Thymus (tissue), 11 donors: ENCODE data around the gene PAXX. TPM values are rescaled to one million over a fixed set of nuclear protein-coding genes. Genes with fewer than 3 reads are reported as not detected.
"Not testable (repeated sequence)": the region's sequence is repeated elsewhere in the genome, so short reads cannot be mapped to it uniquely, and the experiment has no call there.

ENCODE experiments used
- DNase-seq, 9 donors: peaks; one replicate each; pipeline ENCODE4 v3.0.0-alpha.2; 2013; ENCODE audit warnings: low spot score in 9 of 9, low read depth in 6 of 9, missing footprints in 1 of 9
- H3K27ac ChIP-seq, 2 donors: one replicate each; pipeline ENCODE4 v1.5.1; 2013; ENCODE audit warnings: control low read depth in 1 of 2, low read depth in 1 of 2, low read length in 1 of 2, mild to moderate bottlenecking in 1 of 2, moderate library complexity in 1 of 2
- H3K27me3 ChIP-seq, 2 donors: one replicate each; pipeline ENCODE4 v1.5.1; 2013; ENCODE audit warnings: low read length in 1 of 2; ENCODE audit not compliant: control insufficient read depth in 2 of 2, insufficient read depth in 1 of 2
- H3K36me3 ChIP-seq, 2 donors: one replicate each; pipeline ENCODE4 v1.5.1; 2013; ENCODE audit warnings: low read length in 1 of 2, mild to moderate bottlenecking in 1 of 2, moderate library complexity in 1 of 2; ENCODE audit not compliant: control insufficient read depth in 2 of 2, insufficient read depth in 2 of 2
- H3K4me1 ChIP-seq, 2 donors: one replicate each; pipeline ENCODE4 v1.5.1; 2013; ENCODE audit warnings: low read length in 2 of 2; ENCODE audit not compliant: control insufficient read depth in 2 of 2, insufficient read depth in 2 of 2
- H3K4me3 ChIP-seq, 2 donors: one replicate each; pipeline ENCODE4 v1.5.1; 2013; ENCODE audit warnings: low read length in 2 of 2, control low read depth in 1 of 2, mild to moderate bottlenecking in 1 of 2
- H3K9me3 ChIP-seq, 2 donors: one replicate each; pipeline ENCODE4 v1.5.1; 2013; ENCODE audit warnings: low read length in 1 of 2, mild to moderate bottlenecking in 1 of 2; ENCODE audit not compliant: control insufficient read depth in 2 of 2, insufficient read depth in 1 of 2
- WGBS: extraction: QIAGEN DNeasy Blood & Tissue Kit; methylation state at CpG from one replicate; pipeline ENCODE4 v1.1.7; 2013; 5-methylcytosine and 5-hydroxymethylcytosine counted together
- polyA plus RNA-seq: library from polyadenylated mRNA; stranded (reverse); fragments of 200-250 nt; gene quantifications from one replicate; pipeline ENCODE4 v1.2.3, GENCODE V29; 2013
- total RNA-seq: library from RNA; stranded (reverse); fragments of 120-200 nt; gene quantifications from one replicate; pipeline ENCODE4 v1.2.4, GENCODE V29; 2013
- donor health status: healthy.

Gene PAXX
- total and polyA plus RNA-seq, 2 donors, result 68.9 to 431 TPM

- Histone ChIP-seq H3K9me3 (peaks cover 0 to 15% of the 10 kb centered on the region in 2 donors), H3K27ac (no peak overlapping the region), H3K27me3 (peaks cover 10 to 24% of the 10 kb centered on the region in 2 donors), H3K4me1 (peaks cover 5 to 16% of the 10 kb centered on the region in 2 donors), H3K4me3 (no peak overlapping the region), H3K36me3 (no peaks in the 10 kb centered on the region)
- WGBS, result 96% methylated on average over 20 of the region's 20 CpGs
- DNase-seq, result no peak
These were observed 9.8 kb downstream of the PAXX start for GRCh38 chr9:137001857-137002645.

DNA sequence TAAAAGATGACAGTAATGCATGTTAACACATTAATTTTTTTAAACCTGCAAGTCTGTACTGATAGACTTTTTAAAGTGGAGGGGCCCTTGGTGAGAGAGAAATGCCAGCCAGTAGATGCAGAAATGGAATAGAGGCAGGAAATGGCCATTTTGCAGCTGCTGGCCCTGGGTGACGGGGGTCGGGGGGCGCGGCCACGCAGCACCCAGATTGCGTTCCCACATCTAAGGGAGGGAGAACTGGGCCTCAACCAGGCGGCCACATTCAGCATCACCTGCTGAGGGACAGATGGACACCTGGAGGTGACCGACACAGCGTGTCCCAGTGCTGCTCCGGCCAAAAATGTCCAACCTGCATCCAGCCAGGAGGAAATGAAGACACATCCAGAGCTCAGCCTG is 10.4 kb downstream of the PAXX start:
- DNase-seq, result no peak
- WGBS, result 94% methylated on average over 10 of the region's 10 CpGs
- H3K27ac ChIP-seq, result no peak overlapping the region
- peaks cover 7 to 18% of the 10 kb centered on the region in 2 donors for H3K27me3 ChIP-seq
- no peaks in the 10 kb centered on the region for H3K36me3 ChIP-seq
- peaks cover 0 to 9% of the 10 kb centered on the region in 2 donors for H3K9me3 ChIP-seq
- H3K4me3 ChIP-seq, result no peak overlapping the region
- H3K4me1 ChIP-seq, result peaks cover under 1 to 10% of the 10 kb centered on the region in 2 donors

GRCh38 chr9:137004285-137004684 is 12.1 kb downstream of the PAXX start:
- H3K4me3 ChIP-seq, H3K27ac ChIP-seq, H3K9me3 ChIP-seq, H3K4me1 ChIP-seq, H3K36me3 ChIP-seq, H3K27me3 ChIP-seq, DNase-seq: not testable (repeated sequence)
- WGBS, result 64% methylated on average over 17 of the region's 17 CpGs

- no peak for DNase-seq
- H3K27me3 ChIP-seq, result peaks cover 0 to 4% of the 10 kb centered on the region in 2 donors
- 60% methylated on average over 24 of the region's 24 CpGs for WGBS
- H3K4me3 ChIP-seq, result no peak overlapping the region
- H3K27ac ChIP-seq, result no peak overlapping the region
- peaks cover 0 to 5% of the 10 kb centered on the region in 2 donors for H3K9me3 ChIP-seq
- no peaks in the 10 kb centered on the region for H3K4me1 ChIP-seq
- H3K36me3 ChIP-seq, result peaks cover 0 to 6% of the 10 kb centered on the region in 2 donors
These were observed 14.1 kb downstream of the PAXX start for GRCh38 chr9:137006116-137007003.

DNA sequence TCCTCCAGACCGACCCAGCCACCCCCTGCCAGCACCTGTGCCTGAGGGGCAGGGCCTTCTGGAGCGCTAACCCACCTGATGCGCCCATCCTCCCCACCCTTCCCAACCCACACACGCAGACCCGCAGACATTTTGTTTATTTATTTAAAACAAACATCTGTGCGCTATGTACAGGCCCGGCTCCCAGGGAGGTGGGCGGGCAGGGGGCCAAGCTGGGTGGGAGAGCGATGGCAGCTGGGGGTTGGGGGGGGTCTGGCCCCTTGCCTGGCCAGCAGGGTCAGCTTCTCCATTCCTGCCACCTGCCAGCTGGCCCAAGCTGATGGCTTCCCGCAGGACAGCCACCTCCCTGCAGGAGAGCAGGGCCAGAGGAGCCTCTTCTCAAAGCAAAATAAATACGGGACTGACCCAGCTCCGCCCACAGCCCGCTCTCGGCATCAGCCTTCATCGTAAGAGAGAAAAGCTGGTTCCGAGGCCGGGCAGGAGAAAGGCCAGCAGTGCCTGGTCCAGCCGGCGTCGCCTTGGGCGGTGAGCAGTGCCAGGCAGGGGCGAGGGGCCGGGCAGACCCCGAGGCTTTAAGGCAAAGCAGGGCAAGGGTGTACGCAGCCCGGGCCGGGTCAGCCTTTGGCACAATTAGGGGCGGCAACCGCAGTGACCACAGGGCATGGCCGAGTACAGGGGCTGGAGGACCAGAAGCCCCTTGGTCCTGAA is 15.0 kb downstream of the PAXX start:
- H3K9me3 ChIP-seq, result peaks cover 0 to 5% of the 10 kb centered on the region in 2 donors
- H3K27me3 ChIP-seq, result peaks cover 0 to 4% of the 10 kb centered on the region in 2 donors
- H3K4me3 ChIP-seq, result no peak overlapping the region
- WGBS, result 95% methylated on average over 30 of the region's 30 CpGs
- DNase-seq, result no peak
- peaks cover 0 to 8% of the 10 kb centered on the region in 2 donors for H3K36me3 ChIP-seq
- no peak overlapping the region for H3K27ac ChIP-seq
- H3K4me1 ChIP-seq, result no peaks in the 10 kb centered on the region

DNA sequence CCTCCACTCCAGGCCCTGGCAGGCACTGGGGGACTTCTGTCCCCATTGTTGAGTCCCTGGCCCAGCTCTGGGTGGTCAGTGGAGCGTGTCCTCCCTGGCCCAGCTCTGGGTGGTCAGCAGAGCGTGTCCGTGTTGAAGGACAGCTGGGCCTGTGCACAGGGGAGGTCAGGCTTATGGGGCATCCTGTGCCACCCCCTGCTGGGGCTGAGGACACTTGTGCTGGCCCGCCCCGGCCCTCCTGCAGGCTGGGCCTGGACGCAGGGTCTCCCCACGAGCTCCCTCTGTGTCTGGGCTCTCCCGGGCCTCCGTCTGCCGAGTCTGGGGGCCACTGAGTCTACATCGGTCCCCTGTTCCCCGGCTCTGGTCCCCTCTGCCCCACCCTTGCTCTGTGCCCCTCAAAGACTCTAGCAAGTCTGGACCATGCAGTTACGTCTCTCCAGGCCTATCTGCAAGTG is 15.6 kb downstream of the PAXX start:
- no peak overlapping the region for H3K27ac ChIP-seq
- DNase-seq, result no peak
- peaks cover 0 to 5% of the 10 kb centered on the region in 2 donors for H3K9me3 ChIP-seq

DNA sequence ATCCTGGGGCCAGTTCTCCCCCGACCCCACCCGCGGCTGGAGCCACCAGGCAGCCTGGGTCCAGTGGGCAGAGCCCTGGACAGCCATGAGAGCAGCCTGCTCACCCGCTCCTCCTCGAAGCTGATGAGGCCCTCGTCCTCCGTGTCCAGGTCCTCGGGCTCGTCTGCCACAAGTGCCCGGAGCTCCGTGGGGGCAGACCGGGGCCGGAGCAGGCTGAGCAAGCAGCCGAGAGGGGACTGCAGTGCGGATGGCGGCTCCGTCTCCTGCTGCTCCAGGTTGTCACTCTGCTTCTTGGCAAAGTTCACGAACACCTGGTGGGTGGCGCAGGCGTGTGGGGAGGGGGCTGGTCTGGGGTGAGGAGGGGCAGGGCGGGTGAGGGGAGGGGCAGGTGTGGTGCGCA is 16.1 kb downstream of the PAXX start:
- no peak overlapping the region for H3K27ac ChIP-seq
- DNase-seq, result no peak
- peaks cover 0 to 5% of the 10 kb centered on the region in 2 donors for H3K9me3 ChIP-seq
- H3K36me3 ChIP-seq, result peaks cover 0 to 9% of the 10 kb centered on the region in 2 donors
- WGBS, result 86% methylated on average over 22 of the region's 22 CpGs
- H3K27me3 ChIP-seq, result no peaks in the 10 kb centered on the region
- no peaks in the 10 kb centered on the region for H3K4me1 ChIP-seq
- no peak overlapping the region for H3K4me3 ChIP-seq

More for the DNA sequence above, 15.6 kb downstream of the PAXX start:
- peaks cover 0 to 9% of the 10 kb centered on the region in 2 donors for H3K36me3 ChIP-seq
- 94% methylated on average over 13 of the region's 13 CpGs for WGBS
- H3K27me3 ChIP-seq, result peaks cover 0 to under 1% of the 10 kb centered on the region in 2 donors
- H3K4me3 ChIP-seq, result no peak overlapping the region
- H3K4me1 ChIP-seq, result no peaks in the 10 kb centered on the region

GRCh38 chr9:137009217-137009616 is 17.0 kb downstream of the PAXX start:
- Histone ChIP-seq H3K9me3 (peaks cover 0 to 7% of the 10 kb centered on the region in 2 donors), H3K4me3 (no peak overlapping the region), H3K27ac (no peak overlapping the region), H3K36me3 (peaks cover 0 to 9% of the 10 kb centered on the region in 2 donors), H3K4me1 (no peaks in the 10 kb centered on the region), H3K27me3 (no peaks in the 10 kb centered on the region)
- 95% methylated on average over 18 of the region's 18 CpGs for WGBS
- DNase-seq, result no peak
